NCI-H82 treated with DMSO at 0.1 percent for 48 hours (cell line): ENCODE data around the gene FPR2.

Source experiments
- DNase-seq: peaks from one replicate; lab custom pipeline; 2025; ENCODE audit not compliant: unreplicated experiment; lab: John Stamatoyannopoulos, UW

The FPR2 gene

DNA sequence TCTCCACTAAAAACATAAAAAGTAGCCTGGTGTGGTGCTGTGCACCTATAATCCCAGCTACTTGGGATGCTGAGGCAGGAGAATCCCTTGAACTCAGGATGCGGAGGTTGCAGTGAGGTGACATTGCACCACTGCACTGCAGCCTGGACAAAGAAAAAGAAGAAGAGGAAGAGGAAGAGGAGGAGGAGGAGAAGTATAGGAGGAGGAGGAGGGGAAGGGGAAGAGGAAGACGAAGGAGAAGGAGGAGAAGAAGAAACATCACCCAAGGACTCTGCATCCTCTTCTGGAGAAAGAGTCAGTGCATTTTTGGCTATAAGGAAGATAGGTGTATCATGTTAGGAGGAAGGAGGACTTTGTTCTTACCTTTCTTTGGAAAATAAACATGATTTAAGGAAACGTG, 21.0 kb downstream of the FPR2 start:
- DNase-seq = no peak

DNA sequence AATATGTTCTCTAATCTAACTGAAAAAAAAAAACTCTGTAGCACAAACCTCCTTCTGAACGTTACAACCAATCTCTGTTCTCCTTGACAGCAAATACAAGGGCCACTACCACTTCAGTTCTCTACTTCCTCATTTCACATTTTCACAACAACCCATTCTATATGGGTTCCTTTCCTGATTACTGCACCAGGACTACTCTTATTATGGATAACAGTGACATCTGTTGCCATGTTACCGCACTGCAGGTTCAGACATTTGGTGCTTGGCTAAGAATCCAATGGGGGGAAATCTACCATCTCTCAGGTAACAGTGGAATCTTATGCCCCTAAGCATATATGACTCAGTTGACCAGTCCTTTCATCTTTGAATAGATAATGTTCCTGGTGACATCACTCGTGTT, 22.4 kb downstream of the FPR2 start:
- no peak for DNase-seq

DNA sequence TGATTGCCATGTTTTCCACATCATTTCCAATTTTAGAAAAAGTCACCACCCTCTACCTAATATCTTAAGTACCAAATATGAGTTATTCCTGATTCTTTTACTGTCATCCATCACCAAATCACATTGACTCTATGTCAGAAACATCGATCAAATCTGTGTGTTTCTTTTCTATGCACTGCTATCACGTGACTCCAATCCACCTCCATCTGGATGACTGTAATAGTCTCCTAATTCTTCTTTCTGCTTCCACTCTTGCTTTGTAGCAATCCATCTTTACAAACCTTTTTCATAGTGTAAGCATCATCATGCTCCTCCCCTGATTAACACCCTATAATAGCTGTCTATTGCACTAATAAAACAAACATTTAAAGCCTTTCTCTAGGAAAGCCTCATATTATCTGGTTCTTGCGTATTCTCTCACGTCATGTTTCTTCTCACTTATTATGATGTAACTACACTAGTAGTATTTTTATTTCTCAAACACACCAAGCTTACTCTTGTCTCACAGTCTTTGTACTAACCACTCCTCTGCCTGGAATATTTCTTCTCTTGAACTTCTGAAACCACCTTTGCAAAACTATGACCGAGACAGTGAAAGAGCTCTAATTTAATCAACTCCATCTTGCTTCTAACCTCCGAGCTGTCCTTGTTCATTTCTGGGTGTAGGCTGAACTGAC, 23.3 kb downstream of the FPR2 start:
- DNase-seq = no peak

- DNase-seq = no peak
These were observed 24.1 kb downstream of the FPR2 start for GRCh38 chr19:51784922-51785690.

- DNase-seq = no peak
These were observed 25.9 kb downstream of the FPR2 start for GRCh38 chr19:51786646-51787494.

- no peak for DNase-seq
These were observed 27.0 kb downstream of the FPR2 start for GRCh38 chr19:51788029-51788428.

- DNase-seq = no peak
These were observed 28.2 kb downstream of the FPR2 start for GRCh38 chr19:51789061-51789795.

DNA sequence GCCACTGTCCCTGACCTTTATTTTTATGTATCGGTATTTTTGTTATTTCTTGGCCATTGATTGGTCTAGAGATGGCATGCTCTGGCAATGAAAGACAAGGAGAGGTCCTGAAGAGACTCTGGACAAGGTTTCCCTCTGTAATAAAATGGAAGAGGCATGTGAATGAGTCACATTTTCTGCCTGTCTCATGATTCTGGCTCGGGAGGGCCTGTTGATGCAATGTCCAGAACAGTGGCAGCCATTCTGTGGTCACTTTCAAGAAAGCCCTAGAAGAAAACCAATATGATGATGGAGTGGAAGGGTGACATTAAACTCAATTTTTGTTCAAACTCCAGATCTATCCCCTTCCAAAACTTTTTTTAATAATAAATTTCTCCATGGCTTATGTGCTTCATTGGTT, 32.0 kb downstream of the FPR2 start:
- no peak for DNase-seq

DNA sequence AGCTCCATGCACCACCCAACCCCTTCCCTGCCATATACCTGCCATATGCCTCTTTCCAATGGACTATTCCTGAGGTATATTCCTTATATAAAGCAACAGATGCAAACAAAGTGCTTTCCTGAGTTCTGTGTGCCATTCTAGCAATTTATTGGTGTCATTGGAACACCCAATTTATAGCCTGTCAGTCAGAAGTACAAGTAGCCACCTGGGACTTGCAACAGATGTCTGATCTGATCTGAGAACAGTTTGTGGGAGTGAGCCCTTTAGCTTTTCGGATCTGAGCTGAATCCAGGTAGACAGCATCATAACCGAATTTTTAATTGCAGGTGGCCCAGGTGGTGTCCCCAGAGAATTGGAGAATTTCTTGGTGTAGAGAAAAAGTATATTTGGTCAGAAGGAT, 33.0 kb downstream of the FPR2 start:
- no peak for DNase-seq

DNA sequence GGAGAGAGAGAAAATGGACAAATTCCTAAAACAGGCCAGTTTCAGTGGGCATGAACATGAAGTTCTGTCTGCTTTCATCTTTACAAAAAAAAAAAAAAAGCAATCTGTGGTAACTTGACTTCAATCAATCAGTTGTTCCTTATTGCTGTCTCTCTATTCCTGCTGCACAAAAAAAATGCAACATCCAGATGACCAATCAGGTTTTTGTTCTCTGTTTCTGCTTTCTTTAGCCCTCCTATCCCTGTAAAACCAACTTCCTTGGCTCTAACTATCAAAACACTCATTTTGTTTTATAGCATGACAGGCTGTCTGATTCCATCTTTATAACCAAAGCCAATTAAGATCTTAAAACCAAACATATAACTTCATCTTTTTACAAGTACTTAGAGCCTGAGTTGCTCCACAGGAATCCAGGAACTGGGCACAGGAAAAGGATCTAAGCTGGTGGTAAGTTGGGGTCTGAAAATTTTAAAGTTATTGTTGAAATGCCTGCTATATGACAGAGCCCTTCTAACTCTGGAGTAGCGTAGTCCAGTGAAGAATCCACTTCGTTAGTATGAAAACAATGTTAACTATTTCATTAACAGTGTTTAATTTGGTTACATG, 34.0 kb downstream of the FPR2 start, which contains the start of gene FPR3:
FPR3 (plus strand) TSS at position 273 of the 606 bp plus-strand sequence. CDS start 28,592 bp downstream, outside the sequence.
- DNase-seq = no peak

GRCh38 chr19:51796195-51796679, 35.3 kb downstream of the FPR2 start:
- DNase-seq = no peak

DNA sequence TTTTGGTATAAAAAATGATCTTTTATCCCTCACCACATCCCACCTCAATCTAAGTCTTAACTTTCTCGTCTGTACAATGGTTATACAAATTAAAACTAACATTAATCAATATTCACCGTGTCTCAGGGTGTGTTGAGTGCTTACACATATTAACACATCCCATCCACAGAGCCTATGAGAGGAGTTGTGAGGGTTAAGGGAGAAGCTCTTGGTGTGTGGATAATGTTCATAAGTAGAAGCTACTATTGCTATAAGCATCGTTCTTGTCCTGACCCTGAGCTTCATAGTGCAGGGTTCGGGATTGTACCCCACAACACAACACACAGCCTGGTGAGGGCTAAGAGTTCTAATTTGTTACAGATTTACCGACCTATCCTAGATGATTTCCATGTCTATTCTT, 36.5 kb downstream of the FPR2 start:
- no peak for DNase-seq

DNA sequence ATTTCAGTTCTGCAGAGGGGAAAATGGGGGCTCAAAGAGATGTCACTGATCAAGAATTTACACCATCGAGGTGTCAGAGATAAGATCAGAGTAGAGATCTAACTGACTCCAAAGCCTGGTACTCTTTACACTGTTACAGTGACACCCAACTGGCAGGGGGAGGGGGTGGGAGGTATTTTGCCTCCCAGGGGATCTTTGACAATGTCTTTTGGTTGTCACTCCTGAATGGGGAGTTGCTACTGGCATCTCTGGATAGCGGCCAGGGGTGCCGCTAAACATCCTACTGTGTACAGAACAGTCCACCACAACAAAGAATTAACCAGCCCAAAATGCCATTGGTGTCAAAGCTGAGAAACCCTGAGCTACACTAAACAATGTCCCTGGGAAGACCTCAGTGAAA, 37.1 kb downstream of the FPR2 start:
- no peak for DNase-seq

GRCh38 chr19:51799034-51799773, 38.2 kb downstream of the FPR2 start:
- no peak for DNase-seq

DNA sequence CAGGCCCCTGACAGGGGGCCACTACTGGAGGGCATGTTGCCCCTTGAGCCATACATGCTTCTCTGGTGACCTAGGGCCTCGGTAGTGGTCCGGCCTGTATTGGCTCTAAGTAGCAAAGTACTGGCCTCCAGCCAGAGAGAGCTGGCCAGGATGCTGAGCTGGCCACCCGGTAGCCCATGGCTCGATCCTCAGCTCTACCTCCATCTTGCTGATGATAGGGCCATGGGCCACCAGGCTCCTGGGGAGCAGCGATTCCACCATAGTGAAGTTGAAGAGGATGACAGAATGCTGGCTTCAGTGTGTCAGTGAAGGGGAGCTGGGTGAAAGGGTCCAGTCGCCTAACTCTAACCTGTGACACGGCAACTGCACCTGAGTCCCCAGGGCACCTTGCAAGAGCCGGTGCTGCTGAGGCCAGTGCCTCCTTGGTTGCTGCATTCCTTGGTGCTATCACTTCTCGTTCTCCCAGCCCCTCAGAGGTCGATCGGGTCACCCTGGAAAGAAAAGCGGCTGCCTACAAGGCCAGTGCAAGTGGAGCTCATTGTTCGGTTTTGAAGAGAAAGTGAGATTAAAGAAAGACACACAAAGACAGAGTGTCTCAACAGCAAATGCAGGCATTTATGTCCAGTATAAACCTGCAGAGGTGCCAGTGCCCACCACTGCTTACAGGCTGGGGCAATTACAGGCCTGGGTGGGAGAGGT, 38.9 kb downstream of the FPR2 start:
- DNase-seq = no peak

- no peak for DNase-seq
These were observed 39.7 kb downstream of the FPR2 start for GRCh38 chr19:51800473-51801244.

GRCh38 chr19:51802775-51803174, 41.8 kb downstream of the FPR2 start:
- no peak for DNase-seq

DNA sequence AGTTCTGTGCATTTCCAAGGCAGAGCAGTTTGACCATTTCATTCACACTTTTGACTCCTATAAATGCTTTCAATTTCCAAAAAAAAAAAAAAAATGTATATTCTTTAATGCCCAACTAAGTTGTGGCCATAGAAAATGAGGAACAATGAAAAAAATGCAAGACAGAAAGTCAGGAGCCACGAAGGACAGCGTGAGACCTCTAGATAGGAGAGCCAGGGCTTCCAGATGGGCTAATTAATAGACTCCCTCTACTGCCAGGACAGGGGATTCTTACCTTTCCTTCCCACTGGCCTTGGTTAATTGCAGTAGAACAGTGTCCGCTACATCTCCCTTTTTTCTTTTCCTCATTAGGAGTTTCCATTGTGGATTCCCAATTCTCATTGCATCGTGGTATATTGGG, 42.5 kb downstream of the FPR2 start:
- DNase-seq = no peak
